A673 (cell line): Measurements from ENCODE around the gene TRPM2. TPM values are rescaled to one million over a fixed set of nuclear protein-coding genes. Genes with fewer than 3 reads are reported as not detected.
A peak's percentile ranks its signal among the peaks of the same experiment; 100 is the strongest.

Experiments used
- BruUV-seq: library from RNA; stranded (reverse); fragments of 400-500 nt; replicated peaks from 2 replicates; lab custom pipeline; 2021; lab: Mats Ljungman, UMichigan
- CTCF ChIA-PET: fragments of 300-600 bp; sonication (Branson Sonifier 250); formaldehyde crosslinking; loops from one replicate; lab custom pipeline; 2022; ENCODE audit warnings: antibody characterized with exemption; lab: Charles Lee
- POLR2A ChIA-PET: fragments of 300-600 bp; sonication (Branson Sonifier 250); formaldehyde crosslinking; loops from one replicate; lab custom pipeline; 2022; ENCODE audit warnings: antibody characterized with exemption; ENCODE audit not compliant: low non-redundant PET; lab: Charles Lee
- DNase-seq: peaks from one replicate; pipeline ENCODE4 v3.0.0-alpha.2; 2015; ENCODE audit warnings: low spot score
- H3K27ac ChIP-seq: fragments of 200-600 bp; sonication (generic); 2 replicates; pipeline ENCODE4 v1.5.1; 2016; ENCODE audit warnings: mixed run types, low read depth, mild to moderate bottlenecking, mixed read lengths, antibody characterized with exemption, low read length; ENCODE audit not compliant: poor library complexity, severe bottlenecking
- H3K27me3 ChIP-seq: fragments of 200-600 bp; sonication (generic); replicated peaks from 2 replicates; pipeline ENCODE4 v1.6.1; 2017; ENCODE audit warnings: mixed run types, low read depth, mild to moderate bottlenecking, mixed read lengths, antibody characterized with exemption, low read length; ENCODE audit not compliant: insufficient read depth, poor library complexity
- H3K36me3 ChIP-seq: fragments of 200-600 bp; sonication (generic); 2 replicates; pipeline ENCODE4 v1.6.1; 2016; ENCODE audit warnings: mixed run types, mild to moderate bottlenecking, mixed read lengths, antibody characterized with exemption, low read length; ENCODE audit not compliant: insufficient read depth, poor library complexity, severe bottlenecking
- H3K4me1 ChIP-seq: fragments of 200-600 bp; sonication (generic); 2 replicates; pipeline ENCODE4 v1.6.1; 2017; ENCODE audit warnings: mixed run types, mild to moderate bottlenecking, mixed read lengths, antibody characterized with exemption, low read length; ENCODE audit not compliant: insufficient read depth, poor library complexity, severe bottlenecking
- H3K4me3 ChIP-seq: fragments of 200-600 bp; sonication (generic); 2 replicates; pipeline ENCODE4 v1.5.1; 2016; ENCODE audit warnings: low read depth, mixed run types, mild to moderate bottlenecking, mixed read lengths, low read length; ENCODE audit not compliant: poor library complexity, severe bottlenecking
- H3K9me3 ChIP-seq: fragments of 200-600 bp; sonication (generic); 2 replicates; pipeline ENCODE4 v1.6.1; 2016; ENCODE audit warnings: mixed run types, low read depth, mild to moderate bottlenecking, mixed read lengths, antibody characterized with exemption, low read length; ENCODE audit not compliant: poor library complexity, severe bottlenecking
- CTCF ChIP-seq: fragments of 300-800, 200-600 bp; sonication (generic); conservative IDR thresholded peaks from 2 replicates; pipeline ENCODE4 v1.5.1; 2017; ENCODE audit warnings: low read depth, mild to moderate bottlenecking, antibody characterized with exemption, low read length, moderate library complexity, mixed read lengths
- EZH2 ChIP-seq: fragments of 200-600 bp; sonication (generic); IDR thresholded peaks from 2 replicates; pipeline ENCODE4 v1.6.1; 2017; ENCODE audit warnings: borderline replicate concordance, low read depth, mild to moderate bottlenecking, mixed read lengths, antibody characterized with exemption, low read length; ENCODE audit not compliant: poor library complexity, severe bottlenecking
- intact Hi-C: fragments of 100-400 bp; cut with micrococcal nuclease; formaldehyde crosslinking; loops from one replicate; pipeline ENCODE4 v1.10.0; 2022; ENCODE audit not compliant: unreplicated experiment
- total RNA-seq: library from RNA; stranded (reverse); gene quantifications from 2 replicates; pipeline ENCODE4 v1.2.3, GENCODE V29; 2021

Gene TRPM2
- total RNA-seq, 1 experiment from 2014 or later = 0.21 TPM

GRCh38 chr21:44471341-44471740, 117.9 kb downstream of the TRPM2 start:
- Histone ChIP-seq H3K36me3 (no peaks in the 10 kb centered on the region), H3K27ac (no peak overlapping the region), H3K4me3 (no peak overlapping the region), H3K9me3 (no peaks in the 10 kb centered on the region), H3K4me1 (no peaks in the 10 kb centered on the region), H3K27me3 (no peaks in the 10 kb centered on the region)
- ChIA-PET POLR2A (no interaction called here), CTCF (no interaction called here)
- no TSS peak for BruUV-seq
- intact Hi-C loops = no loop called here
- no peak for DNase-seq
- TF ChIP-seq EZH2 = no peak
- TF ChIP-seq CTCF = no peak

GRCh38 chr21:44471996-44472395, 118.6 kb downstream of the TRPM2 start:
- TF ChIP-seq EZH2 (no peak), CTCF (no peak)
- BruUV-seq = no TSS peak
- intact Hi-C loops = no loop called here
- Histone ChIP-seq H3K27ac (no peak overlapping the region), H3K27me3 (no peaks in the 10 kb centered on the region), H3K4me1 (no peaks in the 10 kb centered on the region), H3K36me3 (no peaks in the 10 kb centered on the region), H3K4me3 (no peak overlapping the region), H3K9me3 (no peaks in the 10 kb centered on the region)
- ChIA-PET POLR2A (no interaction called here), CTCF (no interaction called here)
- peak; percentile 32 for DNase-seq

- CTCF ChIA-PET = no interaction called here
Measured at GRCh38 chr21:44473915-44474555, 120.6 kb downstream of the TRPM2 start.

More at GRCh38 chr21:44473915-44474555, 120.6 kb downstream of the TRPM2 start:
- no peaks in the 10 kb centered on the region for H3K4me1 ChIP-seq
- H3K27me3 ChIP-seq = no peaks in the 10 kb centered on the region
- no peak for DNase-seq
- intact Hi-C loops = no loop called here
- no peak for TF ChIP-seq EZH2
- TF ChIP-seq CTCF = no peak
- no peaks in the 10 kb centered on the region for H3K9me3 ChIP-seq
- H3K36me3 ChIP-seq = no peaks in the 10 kb centered on the region
- POLR2A ChIA-PET = no interaction called here
- H3K4me3 ChIP-seq = no peak overlapping the region
- no TSS peak for BruUV-seq
- H3K27ac ChIP-seq = no peak overlapping the region
